Panc1 (cell line): ENCODE measurements around the gene LIPC. TPM values are rescaled to one million over a fixed set of nuclear protein-coding genes. Genes with fewer than 3 reads are reported as not detected.

Experiments
- ATAC-seq: fragments of 200-7000 bp; cut with Tn5 transposase; 2 replicates; pipeline ENCODE4 v1.9.1; 2020; ENCODE audit warnings: mild to moderate bottlenecking, moderate library complexity
- BruUV-seq: library from RNA; stranded (reverse); fragments of 400-500 nt; replicated peaks from 2 replicates; lab custom pipeline; 2021; lab: Mats Ljungman, UMichigan
- CTCF ChIA-PET: fragments of 300-600 bp; sonication (Branson Sonifier 250); formaldehyde crosslinking; loops from one replicate; lab custom pipeline; 2022; ENCODE audit warnings: antibody characterized with exemption; lab: Charles Lee
- POLR2A ChIA-PET: fragments of 300-600 bp; sonication (Branson Sonifier 250); formaldehyde crosslinking; loops from one replicate; lab custom pipeline; 2022; ENCODE audit warnings: antibody characterized with exemption; lab: Charles Lee
- DNase-seq: peaks from one replicate; pipeline ENCODE4 v3.0.0-alpha.2; 2010; ENCODE audit warnings: low read depth, low spot score
- H3K27ac ChIP-seq: 2 replicates; pipeline ENCODE4 v1.5.1; 2011; ENCODE audit warnings: mild to moderate bottlenecking, low read length, inconsistent platforms
- H3K27me3 ChIP-seq: fragments of 200-500 bp; sonication (Bioruptor generic); 2 replicates; pipeline ENCODE4 v1.6.0; 2014; ENCODE audit warnings: low read length, inconsistent platforms; ENCODE audit not compliant: control insufficient read depth, insufficient read depth
- H3K36me3 ChIP-seq: fragments of 200-500 bp; sonication (Bioruptor generic); 2 replicates; pipeline ENCODE4 v1.5.1; 2014; ENCODE audit warnings: inconsistent platforms, mild to moderate bottlenecking, low read length, moderate library complexity; ENCODE audit not compliant: control insufficient read depth, insufficient read depth
- H3K4me1 ChIP-seq: 2 replicates; pipeline ENCODE4 v1.5.1; 2011; ENCODE audit warnings: inconsistent platforms, mild to moderate bottlenecking, low read length, moderate library complexity; ENCODE audit not compliant: control insufficient read depth, insufficient read depth
- H3K4me3 ChIP-seq, 2 experiments: 2 replicates each; pipeline ENCODE4 v1.5.1; 2011 to 2012; ENCODE audit warnings: low read depth in 2 of 2, low read length in 2 of 2, mild to moderate bottlenecking in 2 of 2, inconsistent platforms in 1 of 2, moderate library complexity in 1 of 2
- H3K9me3 ChIP-seq: fragments of 200-500 bp; sonication (Bioruptor generic); 2 replicates; pipeline ENCODE4 v1.5.1; 2014; ENCODE audit warnings: low read depth, mild to moderate bottlenecking, inconsistent platforms, low read length, moderate library complexity; ENCODE audit not compliant: control insufficient read depth, insufficient read depth
- POLR2AphosphoS5 ChIP-seq: IDR thresholded peaks from 2 replicates; pipeline ENCODE4 v1.6.1; 2012; ENCODE audit warnings: mild to moderate bottlenecking, low read depth, low read length, moderate library complexity
- SIN3A ChIP-seq: IDR thresholded peaks from 2 replicates; pipeline ENCODE4 v1.6.1; 2012; ENCODE audit warnings: low read depth, mild to moderate bottlenecking, low read length, moderate library complexity, borderline replicate concordance; ENCODE audit not compliant: insufficient read depth
- TCF7L2 ChIP-seq: IDR thresholded peaks from 2 replicates; pipeline ENCODE4 v1.6.1; 2011; ENCODE audit warnings: mild to moderate bottlenecking, low read depth, low read length, inconsistent platforms
- in situ Hi-C: cut with HindIII; loops from 2 replicates; pipeline ENCODE4 v1.10.0; 2016; ENCODE audit warnings: low sequenced_read_pairs, low pct_unique_long_range_greater_than_20kb
- intact Hi-C: fragments of 100-400 bp; cut with micrococcal nuclease; formaldehyde crosslinking; loops from one replicate; pipeline ENCODE4 v1.10.0; 2022; ENCODE audit not compliant: unreplicated experiment
- total RNA-seq: library from RNA; stranded (reverse); gene quantifications from one replicate; pipeline ENCODE4 v1.2.1, GENCODE V29; 2021; ENCODE audit not compliant: unreplicated experiment
- TF ChIP-seq, protein P1 (sequence below), 2 experiments: IDR thresholded peaks; 2 replicates each; pipeline ENCODE4 v1.6.1; 2011 to 2012; ENCODE audit warnings: low read depth in 2 of 2, control low read depth in 1 of 2, low read length in 1 of 2, mild to moderate bottlenecking in 1 of 2, moderate library complexity in 1 of 2; ENCODE audit not compliant: insufficient read depth in 1 of 2
- TF ChIP-seq, protein P2 (sequence below): fragments of 450-650 bp; IDR thresholded peaks from 2 replicates; pipeline ENCODE4 v1.5.1; 2017; ENCODE audit warnings: mild to moderate bottlenecking

The LIPC gene
- total RNA-seq, 1 experiment from 2014 or later: not detected

DNA sequence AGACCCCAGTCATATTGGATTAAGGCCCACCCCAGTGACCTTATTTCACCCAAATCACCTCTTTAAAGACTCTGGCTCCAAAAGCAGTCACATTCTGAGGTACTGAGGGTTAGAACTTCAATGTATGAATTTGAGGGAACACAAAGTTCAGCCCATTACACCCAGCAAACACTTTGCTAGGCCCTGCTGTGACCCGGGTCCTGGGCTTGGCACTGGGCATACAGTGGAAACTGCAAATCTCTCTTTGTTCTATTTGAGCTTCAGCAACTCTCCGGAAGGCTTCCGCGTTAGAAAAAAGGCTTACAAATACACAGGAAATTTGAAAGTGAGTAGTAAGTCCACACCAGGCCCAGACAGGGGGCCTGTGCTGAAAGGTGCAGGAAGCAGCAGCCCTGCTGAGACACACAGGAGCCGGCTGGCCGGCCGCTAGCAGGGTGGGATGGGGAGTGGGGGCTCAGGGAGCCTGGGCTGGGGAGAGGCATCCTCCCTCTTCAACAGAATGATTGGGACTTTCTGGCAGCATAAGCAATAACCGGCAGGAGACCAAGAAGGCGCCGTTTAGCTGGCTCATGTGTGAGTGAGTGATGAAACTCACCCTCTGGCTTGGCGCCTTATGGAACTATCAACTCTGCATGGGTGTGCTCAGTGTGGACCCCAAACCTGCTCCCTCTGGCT, 13.0 kb downstream of the LIPC start:
- ChIA-PET POLR2A (no interaction called here), CTCF (no interaction called here)
- H3K9me3 ChIP-seq: no peaks in the 10 kb centered on the region
- intact Hi-C loops: no loop called here
- H3K36me3 ChIP-seq: no peaks in the 10 kb centered on the region
- in situ Hi-C loops: no loop called here
- no peak overlapping the region for H3K4me3 ChIP-seq
- TF ChIP-seq TCF7L2 (no peak), POLR2AphosphoS5 (no peak), SIN3A (no peak)
- TF ChIP-seq, protein P1, sequence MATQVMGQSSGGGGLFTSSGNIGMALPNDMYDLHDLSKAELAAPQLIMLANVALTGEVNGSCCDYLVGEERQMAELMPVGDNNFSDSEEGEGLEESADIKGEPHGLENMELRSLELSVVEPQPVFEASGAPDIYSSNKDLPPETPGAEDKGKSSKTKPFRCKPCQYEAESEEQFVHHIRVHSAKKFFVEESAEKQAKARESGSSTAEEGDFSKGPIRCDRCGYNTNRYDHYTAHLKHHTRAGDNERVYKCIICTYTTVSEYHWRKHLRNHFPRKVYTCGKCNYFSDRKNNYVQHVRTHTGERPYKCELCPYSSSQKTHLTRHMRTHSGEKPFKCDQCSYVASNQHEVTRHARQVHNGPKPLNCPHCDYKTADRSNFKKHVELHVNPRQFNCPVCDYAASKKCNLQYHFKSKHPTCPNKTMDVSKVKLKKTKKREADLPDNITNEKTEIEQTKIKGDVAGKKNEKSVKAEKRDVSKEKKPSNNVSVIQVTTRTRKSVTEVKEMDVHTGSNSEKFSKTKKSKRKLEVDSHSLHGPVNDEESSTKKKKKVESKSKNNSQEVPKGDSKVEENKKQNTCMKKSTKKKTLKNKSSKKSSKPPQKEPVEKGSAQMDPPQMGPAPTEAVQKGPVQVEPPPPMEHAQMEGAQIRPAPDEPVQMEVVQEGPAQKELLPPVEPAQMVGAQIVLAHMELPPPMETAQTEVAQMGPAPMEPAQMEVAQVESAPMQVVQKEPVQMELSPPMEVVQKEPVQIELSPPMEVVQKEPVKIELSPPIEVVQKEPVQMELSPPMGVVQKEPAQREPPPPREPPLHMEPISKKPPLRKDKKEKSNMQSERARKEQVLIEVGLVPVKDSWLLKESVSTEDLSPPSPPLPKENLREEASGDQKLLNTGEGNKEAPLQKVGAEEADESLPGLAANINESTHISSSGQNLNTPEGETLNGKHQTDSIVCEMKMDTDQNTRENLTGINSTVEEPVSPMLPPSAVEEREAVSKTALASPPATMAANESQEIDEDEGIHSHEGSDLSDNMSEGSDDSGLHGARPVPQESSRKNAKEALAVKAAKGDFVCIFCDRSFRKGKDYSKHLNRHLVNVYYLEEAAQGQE (IDR thresholded peaks at IDR 0.05; ENCODE audit: insufficient read depth in 1 of 2, low read depth in 2 of 2, low read length in 1 of 2): no peak
- TF ChIP-seq, protein P2, sequence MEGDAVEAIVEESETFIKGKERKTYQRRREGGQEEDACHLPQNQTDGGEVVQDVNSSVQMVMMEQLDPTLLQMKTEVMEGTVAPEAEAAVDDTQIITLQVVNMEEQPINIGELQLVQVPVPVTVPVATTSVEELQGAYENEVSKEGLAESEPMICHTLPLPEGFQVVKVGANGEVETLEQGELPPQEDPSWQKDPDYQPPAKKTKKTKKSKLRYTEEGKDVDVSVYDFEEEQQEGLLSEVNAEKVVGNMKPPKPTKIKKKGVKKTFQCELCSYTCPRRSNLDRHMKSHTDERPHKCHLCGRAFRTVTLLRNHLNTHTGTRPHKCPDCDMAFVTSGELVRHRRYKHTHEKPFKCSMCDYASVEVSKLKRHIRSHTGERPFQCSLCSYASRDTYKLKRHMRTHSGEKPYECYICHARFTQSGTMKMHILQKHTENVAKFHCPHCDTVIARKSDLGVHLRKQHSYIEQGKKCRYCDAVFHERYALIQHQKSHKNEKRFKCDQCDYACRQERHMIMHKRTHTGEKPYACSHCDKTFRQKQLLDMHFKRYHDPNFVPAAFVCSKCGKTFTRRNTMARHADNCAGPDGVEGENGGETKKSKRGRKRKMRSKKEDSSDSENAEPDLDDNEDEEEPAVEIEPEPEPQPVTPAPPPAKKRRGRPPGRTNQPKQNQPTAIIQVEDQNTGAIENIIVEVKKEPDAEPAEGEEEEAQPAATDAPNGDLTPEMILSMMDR: no peak
- H3K27me3 ChIP-seq: no peaks in the 10 kb centered on the region
- no TSS peak for BruUV-seq
- DNase-seq: no peak
- ATAC-seq: no peak
- no peak overlapping the region for H3K27ac ChIP-seq
- peaks cover 21% of the 10 kb centered on the region for H3K4me1 ChIP-seq

DNA sequence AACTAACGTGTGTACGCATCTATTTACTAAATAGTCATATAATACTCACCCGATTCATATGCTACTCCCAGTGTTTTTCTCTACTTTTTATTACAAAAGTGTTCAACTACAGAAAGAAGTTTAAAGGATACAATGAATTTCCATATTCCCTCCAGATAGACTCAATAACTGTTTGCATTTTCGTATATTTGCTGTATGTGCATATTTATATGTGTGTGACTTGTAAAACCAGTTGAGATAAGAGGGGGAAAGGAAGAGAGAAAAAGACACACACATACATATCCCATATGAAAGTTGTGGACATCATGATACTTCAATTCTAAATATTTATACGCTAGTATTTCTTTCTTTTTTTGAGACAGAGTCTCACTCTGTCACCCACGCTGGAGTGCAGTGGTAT, 14.1 kb downstream of the LIPC start:
- H3K9me3 ChIP-seq: no peaks in the 10 kb centered on the region
- peaks cover 10% of the 10 kb centered on the region for H3K4me1 ChIP-seq
- CTCF ChIA-PET: no interaction called here
- no TSS peak for BruUV-seq
- ATAC-seq (no peak), DNase-seq (no peak)
- no peaks in the 10 kb centered on the region for H3K36me3 ChIP-seq
- H3K27me3 ChIP-seq: no peaks in the 10 kb centered on the region
- intact Hi-C loops (no loop called here), in situ Hi-C loops (no loop called here)
- no peak overlapping the region for H3K4me3 ChIP-seq
- POLR2A ChIA-PET: no interaction called here
- no peak overlapping the region for H3K27ac ChIP-seq
- TF ChIP-seq, protein P1 (IDR thresholded peaks at IDR 0.05; ENCODE audit: insufficient read depth in 1 of 2, low read depth in 2 of 2, low read length in 1 of 2): no peak
- TF ChIP-seq, protein P2: no peak
- no peak for TF ChIP-seq TCF7L2
